GM23248 (cell line): ENCODE measurements around the gene CTDP1.

Experiments
- EZH2 ChIP-seq: fragments of 200-600 bp; sonication (generic); IDR thresholded peaks from 2 replicates; pipeline ENCODE4 v1.6.1; 2018; ENCODE audit warnings: antibody characterized with exemption, mild to moderate bottlenecking; ENCODE audit not compliant: insufficient read depth, poor library complexity, severe bottlenecking
- EZH2phosphoT487 ChIP-seq: fragments of 200-600 bp; sonication (generic); IDR thresholded peaks from 2 replicates; pipeline ENCODE4 v1.6.1; 2018; ENCODE audit warnings: antibody characterized with exemption, moderate library complexity, mild to moderate bottlenecking, low read depth; ENCODE audit not compliant: insufficient read depth

DNA sequence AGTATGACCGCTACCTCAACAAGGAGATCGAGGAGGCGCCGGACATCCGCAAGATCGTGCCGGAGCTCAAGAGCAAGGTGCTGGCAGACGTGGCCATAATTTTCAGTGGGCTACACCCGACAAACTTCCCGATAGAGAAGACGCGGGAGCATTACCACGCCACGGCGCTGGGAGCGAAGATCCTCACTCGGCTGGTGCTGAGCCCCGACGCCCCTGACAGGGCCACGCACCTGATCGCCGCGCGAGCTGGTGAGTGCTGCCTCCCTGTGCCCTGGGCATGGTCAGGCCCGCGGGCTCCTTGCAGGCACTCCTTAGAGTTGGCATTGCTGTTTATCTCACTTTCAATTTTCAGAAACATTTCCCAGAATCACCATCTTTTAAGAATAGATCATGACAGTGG, 35.7 kb downstream of the CTDP1 start:
- no peak for TF ChIP-seq EZH2
- TF ChIP-seq EZH2phosphoT487: no peak
